ENCODE measurements around the gene BTBD9.

DNA sequence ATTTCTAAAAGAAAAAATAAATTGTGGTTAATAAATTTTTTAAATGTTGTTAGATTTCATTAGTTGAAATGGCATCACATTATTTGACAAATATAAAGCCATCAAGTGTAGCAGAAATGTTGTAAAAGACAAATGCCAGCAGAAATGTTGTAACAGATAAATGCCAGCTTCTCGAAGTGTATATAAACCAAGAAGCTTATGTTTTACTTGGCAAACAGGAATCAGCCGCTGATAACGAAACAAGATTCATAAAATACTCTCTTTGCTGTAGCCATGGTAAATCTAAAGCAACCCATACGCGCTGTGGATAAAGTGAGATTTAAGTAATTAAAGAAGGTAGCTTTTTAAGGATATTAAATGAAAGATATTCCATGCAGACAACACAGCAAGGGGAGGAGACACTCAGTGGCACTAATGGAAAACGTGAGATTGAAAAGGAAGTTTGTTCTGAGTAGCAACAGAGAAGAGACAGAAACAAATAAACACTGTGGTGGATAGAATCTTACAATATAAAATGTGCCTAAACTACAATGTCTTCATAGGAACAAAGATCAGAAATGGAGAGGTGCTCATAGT lies 29.6 kb downstream of the BTBD9 start:
- TF ChIP-seq CTCF (IDR thresholded peaks at IDR 0.05 in 2 of 3, conservative IDR thresholded peaks at IDR 0.05 in 1 of 3; ENCODE audit: insufficient read depth in 2 of 3, low read depth in 1 of 3, low read length in 3 of 3) = no peak
- TF ChIP-seq RAD21 (CRISPR knock-in tag; conservative IDR thresholded peaks at IDR 0.05 in 1 of 2, IDR thresholded peaks at IDR 0.05 in 1 of 2) = no peak
- TF ChIP-seq STAT6 (CRISPR knock-in tag; IDR thresholded peaks at IDR 0.05) = no peak
- no peak for TF ChIP-seq MYC (IDR thresholded peaks at IDR 0.05; ENCODE audit: low read depth, low read length)
- TF ChIP-seq MYC (CRISPR knock-in tag; IDR thresholded peaks at IDR 0.05; ENCODE audit: borderline replicate concordance, low read depth) = no peak
- TF ChIP-seq KDM1A (IDR thresholded peaks at IDR 0.05) = no peak
- no peak for TF ChIP-seq ZNF780A (CRISPR knock-in tag; IDR thresholded peaks at IDR 0.05)
- TF ChIP-seq MAZ (CRISPR knock-in tag; conservative IDR thresholded peaks at IDR 0.05 in 1 of 2, IDR thresholded peaks at IDR 0.05 in 1 of 2) = no peak
